IPS DF 6.9 (cell line): ENCODE results near the gene CEP70.
"Not testable (repeated sequence)": the region's sequence is repeated elsewhere in the genome, so short reads cannot be mapped to it uniquely, and the experiment has no call there.

ENCODE experiments used
- DNase-seq: peaks from one replicate; pipeline ENCODE4 v3.0.0-alpha.2; 2013; ENCODE audit warnings: low read depth, low spot score
- H3K27ac ChIP-seq: one replicate; pipeline ENCODE4 v1.5.1; 2013; ENCODE audit warnings: low read length, control low read depth
- H3K27me3 ChIP-seq: 2 replicates; pipeline ENCODE4 v1.6.1; 2013; ENCODE audit warnings: mild to moderate bottlenecking, low read length; ENCODE audit not compliant: control insufficient read depth, insufficient read depth
- H3K36me3 ChIP-seq: 2 replicates; pipeline ENCODE4 v1.6.1; 2013; ENCODE audit warnings: low read length; ENCODE audit not compliant: control insufficient read depth, insufficient read depth
- H3K4me1 ChIP-seq: 2 replicates; pipeline ENCODE4 v1.6.1; 2013; ENCODE audit warnings: low read length; ENCODE audit not compliant: control insufficient read depth, insufficient read depth
- H3K4me3 ChIP-seq: 2 replicates; pipeline ENCODE4 v1.5.1; 2013; ENCODE audit warnings: mild to moderate bottlenecking, low read length
- H3K9me3 ChIP-seq: 2 replicates; pipeline ENCODE4 v1.6.1; 2013; ENCODE audit warnings: low read length, inconsistent platforms; ENCODE audit not compliant: control insufficient read depth, insufficient read depth
- WGBS: extraction: QIAGEN DNeasy Blood & Tissue Kit; methylation state at CpG from one replicate; pipeline ENCODE4 v1.1.7; 2013; ENCODE audit warnings: mixed read lengths, missing lambda C conversion rate; ENCODE audit not compliant: insufficient read length, insufficient coverage; 5-methylcytosine and 5-hydroxymethylcytosine counted together

CEP70 gene

GRCh38 chr3:138560501-138560900 lies 33.6 kb downstream of the CEP70 start:
- WGBS, result no CpG with 5 or more reads among the region's 6 CpGs
- H3K4me1 ChIP-seq, result no peaks in the 10 kb centered on the region
- DNase-seq, result no peak
- H3K4me3 ChIP-seq, result no peak overlapping the region
- no peak overlapping the region for H3K27ac ChIP-seq
- H3K36me3 ChIP-seq, result no peaks in the 10 kb centered on the region
- no peaks in the 10 kb centered on the region for H3K9me3 ChIP-seq
- H3K27me3 ChIP-seq, result no peaks in the 10 kb centered on the region

GRCh38 chr3:138559134-138559533 lies 34.9 kb downstream of the CEP70 start:
- no CpG with 5 or more reads among the region's 4 CpGs for WGBS
- H3K27me3 ChIP-seq, result no peaks in the 10 kb centered on the region
- H3K9me3 ChIP-seq, result no peaks in the 10 kb centered on the region
- H3K27ac ChIP-seq, result no peak overlapping the region
- no peaks in the 10 kb centered on the region for H3K36me3 ChIP-seq
- H3K4me1 ChIP-seq, result no peaks in the 10 kb centered on the region
- no peak for DNase-seq
- H3K4me3 ChIP-seq, result no peak overlapping the region

- not testable (repeated sequence) for H3K4me1 ChIP-seq, H3K27me3 ChIP-seq, H3K36me3 ChIP-seq, H3K27ac ChIP-seq, H3K4me3 ChIP-seq, DNase-seq, H3K9me3 ChIP-seq
- WGBS, result no CpG with 5 or more reads among the region's 5 CpGs
Measured at GRCh38 chr3:138554775-138555174, 39.3 kb downstream of the CEP70 start.

GRCh38 chr3:138550958-138551357 lies 43.1 kb downstream of the CEP70 start:
- not testable (repeated sequence) for H3K4me1 ChIP-seq, H3K9me3 ChIP-seq, H3K27ac ChIP-seq, H3K4me3 ChIP-seq, DNase-seq, H3K36me3 ChIP-seq, H3K27me3 ChIP-seq
- no CpG with 5 or more reads among the region's 2 CpGs for WGBS

- no peaks in the 10 kb centered on the region for H3K27me3 ChIP-seq
- peaks cover 3% of the 10 kb centered on the region; the same call in 1 of the 2 replicates for H3K36me3 ChIP-seq
- WGBS, result no CpG with 5 or more reads among the region's 14 CpGs
- H3K4me3 ChIP-seq, result no peak overlapping the region
- H3K27ac ChIP-seq, result no peak overlapping the region
- H3K4me1 ChIP-seq, result no peaks in the 10 kb centered on the region
- no peaks in the 10 kb centered on the region; the same call in 1 of the 2 replicates for H3K9me3 ChIP-seq
- no peak for DNase-seq
Measured at GRCh38 chr3:138549179-138549977, 44.7 kb downstream of the CEP70 start.

- Histone ChIP-seq H3K9me3 (no peaks in the 10 kb centered on the region; the same call in 1 of the 2 replicates), H3K27me3 (no peaks in the 10 kb centered on the region), H3K4me3 (no peak overlapping the region), H3K36me3 (peaks cover 10% of the 10 kb centered on the region), H3K27ac (no peak overlapping the region), H3K4me1 (no peaks in the 10 kb centered on the region)
- DNase-seq, result no peak
- no CpG with 5 or more reads among the region's 2 CpGs for WGBS
Measured at GRCh38 chr3:138547342-138547975, 46.6 kb downstream of the CEP70 start.

- Histone ChIP-seq H3K4me3 (no peak overlapping the region), H3K27ac (no peak overlapping the region), H3K4me1 (no peaks in the 10 kb centered on the region), H3K27me3 (no peaks in the 10 kb centered on the region), H3K36me3 (peaks cover 12% of the 10 kb centered on the region), H3K9me3 (no peaks in the 10 kb centered on the region; the same call in 1 of the 2 replicates)
- DNase-seq, result no peak
- no CpG with 5 or more reads among the region's 1 CpG for WGBS
Measured at GRCh38 chr3:138544546-138544945, 49.5 kb downstream of the CEP70 start.

GRCh38 chr3:138542977-138543376 lies 51.1 kb downstream of the CEP70 start:
- no peaks in the 10 kb centered on the region; the same call in 1 of the 2 replicates for H3K9me3 ChIP-seq

GRCh38 chr3:138539352-138539751 lies 54.7 kb downstream of the CEP70 start:
- Histone ChIP-seq H3K4me3 (no peak overlapping the region), H3K36me3 (peaks cover 9% of the 10 kb centered on the region), H3K27me3 (no peaks in the 10 kb centered on the region)

More at GRCh38 chr3:138542977-138543376, 51.1 kb downstream of the CEP70 start:
- Histone ChIP-seq H3K27me3 (no peaks in the 10 kb centered on the region), H3K27ac (no peak overlapping the region), H3K4me1 (no peaks in the 10 kb centered on the region), H3K36me3 (peaks cover 9% of the 10 kb centered on the region), H3K4me3 (no peak overlapping the region)
- no peak for DNase-seq
- no CpG with 5 or more reads among the region's 5 CpGs for WGBS

GRCh38 chr3:138521445-138521844 lies 72.6 kb downstream of the CEP70 start:
- not testable (repeated sequence) for H3K36me3 ChIP-seq, DNase-seq, H3K27me3 ChIP-seq, H3K4me1 ChIP-seq, H3K9me3 ChIP-seq, H3K27ac ChIP-seq, H3K4me3 ChIP-seq
- WGBS, result no CpG with 5 or more reads among the region's 23 CpGs

More at GRCh38 chr3:138539352-138539751, 54.7 kb downstream of the CEP70 start:
- no peak overlapping the region for H3K27ac ChIP-seq
- no peak for DNase-seq
- no peaks in the 10 kb centered on the region for H3K4me1 ChIP-seq
- no peaks in the 10 kb centered on the region for H3K9me3 ChIP-seq
